Mammary epithelial cell (primary cell): Measurements from ENCODE around the gene STAC2.

Experiments
- EZH2 ChIP-seq: IDR thresholded peaks from 2 replicates; pipeline ENCODE4 v1.6.1; 2012; ENCODE audit warnings: low read length, inconsistent platforms, borderline replicate concordance
- TF ChIP-seq, protein P1 (sequence below), 2 donors: IDR thresholded peaks in 1 of 2; conservative IDR thresholded peaks in 1 of 2; 2 replicates each; pipeline ENCODE4 v1.5.1; 2011 to 2012; ENCODE audit warnings: inconsistent platforms in 2 of 2, low read length in 2 of 2, mild to moderate bottlenecking in 2 of 2, control low read depth in 1 of 2, low read depth in 1 of 2; ENCODE audit not compliant: insufficient read depth in 1 of 2; ENCODE audit errors: extremely low read depth in 1 of 2

DNA sequence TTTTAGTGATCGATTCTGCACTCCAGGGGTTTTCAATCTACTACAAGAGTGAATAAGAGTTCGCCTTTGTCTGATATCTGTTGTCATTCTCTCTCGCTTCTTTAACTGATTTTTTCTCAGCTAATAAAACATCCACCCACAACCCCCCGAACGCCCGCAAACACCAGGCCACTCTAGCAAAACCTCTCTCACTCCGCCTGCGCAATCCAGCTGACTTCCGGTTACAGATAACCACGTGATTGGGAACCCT, 26.0 kb downstream of the STAC2 start:
- TF ChIP-seq, protein P1, sequence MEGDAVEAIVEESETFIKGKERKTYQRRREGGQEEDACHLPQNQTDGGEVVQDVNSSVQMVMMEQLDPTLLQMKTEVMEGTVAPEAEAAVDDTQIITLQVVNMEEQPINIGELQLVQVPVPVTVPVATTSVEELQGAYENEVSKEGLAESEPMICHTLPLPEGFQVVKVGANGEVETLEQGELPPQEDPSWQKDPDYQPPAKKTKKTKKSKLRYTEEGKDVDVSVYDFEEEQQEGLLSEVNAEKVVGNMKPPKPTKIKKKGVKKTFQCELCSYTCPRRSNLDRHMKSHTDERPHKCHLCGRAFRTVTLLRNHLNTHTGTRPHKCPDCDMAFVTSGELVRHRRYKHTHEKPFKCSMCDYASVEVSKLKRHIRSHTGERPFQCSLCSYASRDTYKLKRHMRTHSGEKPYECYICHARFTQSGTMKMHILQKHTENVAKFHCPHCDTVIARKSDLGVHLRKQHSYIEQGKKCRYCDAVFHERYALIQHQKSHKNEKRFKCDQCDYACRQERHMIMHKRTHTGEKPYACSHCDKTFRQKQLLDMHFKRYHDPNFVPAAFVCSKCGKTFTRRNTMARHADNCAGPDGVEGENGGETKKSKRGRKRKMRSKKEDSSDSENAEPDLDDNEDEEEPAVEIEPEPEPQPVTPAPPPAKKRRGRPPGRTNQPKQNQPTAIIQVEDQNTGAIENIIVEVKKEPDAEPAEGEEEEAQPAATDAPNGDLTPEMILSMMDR (conservative IDR thresholded peaks at IDR 0.05 in 1 of 2, IDR thresholded peaks at IDR 0.05 in 1 of 2; ENCODE audit: extremely low read depth in 1 of 2, insufficient read depth in 1 of 2, low read depth in 1 of 2, low read length in 2 of 2): no peak
- no peak for TF ChIP-seq EZH2
